ENCODE results near the gene ENTPD6.

- TF ChIP-seq CTCF (IDR thresholded peaks at IDR 0.05) (no peak), POLR2A (IDR thresholded peaks at IDR 0.05) (no peak)
Measured at GRCh38 chr20:25160467-25160866, 35.0 kb upstream of the ENTPD6 start.

Measured in esophagus squamous epithelium (tissue), 4 donors.